Stimulated activated naive B cell treated with anti-CD40 and anti-IgM and Interleukin-4, amounts not matched to agents 10 μg/mL and 1 μg/mL and 100 μg/mL, for 72 hours (primary cell): ENCODE data around the gene MLPH.
"Not testable (repeated sequence)": the region's sequence is repeated elsewhere in the genome, so short reads cannot be mapped to it uniquely, and the experiment has no call there.

Experiments
- ATAC-seq, 2 donors: fragments of 150-1000 bp; cut with Tn5 transposase; replicated peaks; 2 replicates each; pipeline ENCODE4 v1.10.0; 2021; ENCODE audit warnings: moderate library complexity in 1 of 2
- DNase-seq: peaks from one replicate; pipeline ENCODE4 v3.0.0; 2021
- H3K27ac Mint-ChIP-seq: one replicate; pipeline ENCODE4 v1.8.0; 2022; ENCODE audit warnings: mild to moderate bottlenecking, mixed read lengths
- H3K27me3 Mint-ChIP-seq, 2 donors: one replicate each; pipeline ENCODE4 v1.8.0; 2022; ENCODE audit warnings: mixed read lengths in 2 of 2
- H3K36me3 Mint-ChIP-seq, 2 donors: one replicate each; pipeline ENCODE4 v1.8.0; 2022; ENCODE audit warnings: mixed read lengths in 2 of 2, mild to moderate bottlenecking in 1 of 2
- H3K4me1 Mint-ChIP-seq, 2 donors: one replicate each; pipeline ENCODE4 v1.8.0; 2022; ENCODE audit warnings: mixed read lengths in 2 of 2, mild to moderate bottlenecking in 1 of 2
- H3K4me3 Mint-ChIP-seq, 2 donors: one replicate each; pipeline ENCODE4 v1.8.0; 2022; ENCODE audit warnings: mild to moderate bottlenecking in 2 of 2, mixed read lengths in 2 of 2, moderate library complexity in 1 of 2
- H3K9me3 Mint-ChIP-seq, 2 donors: one replicate each; pipeline ENCODE4 v1.8.0; 2022; ENCODE audit warnings: mixed read lengths in 2 of 2, mild to moderate bottlenecking in 1 of 2

MLPH gene

DNA sequence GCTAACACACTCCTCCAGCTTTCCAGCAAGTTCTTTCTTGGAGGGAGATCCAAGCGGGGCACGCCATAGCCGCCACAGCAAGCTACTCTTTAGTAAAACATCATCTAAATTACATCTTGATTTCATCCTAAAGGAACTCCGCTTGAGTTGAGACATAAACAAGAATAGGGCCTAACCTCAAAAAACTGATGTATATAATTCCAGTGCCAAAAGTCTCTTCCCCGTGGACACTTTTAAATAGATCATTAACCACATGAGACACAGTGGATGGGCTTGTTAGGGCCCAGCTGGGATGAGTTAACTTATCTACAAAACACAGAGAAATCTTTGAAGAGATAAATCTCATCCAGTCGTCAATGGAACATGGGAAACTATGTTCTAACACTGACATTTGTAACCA lies 20.8 kb upstream of the MLPH start:
- peaks cover 6 to 8% of the 10 kb centered on the region in 2 donors for H3K27me3 Mint-ChIP-seq
- H3K36me3 Mint-ChIP-seq, result no peaks in the 10 kb centered on the region
- H3K4me1 Mint-ChIP-seq, result no peaks in the 10 kb centered on the region
- H3K4me3 Mint-ChIP-seq, result no peak overlapping the region
- ATAC-seq (no peak), DNase-seq (no peak)
- H3K9me3 Mint-ChIP-seq, result peaks cover 0 to 1% of the 10 kb centered on the region in 2 donors
- H3K27ac Mint-ChIP-seq, result no peak overlapping the region

- ATAC-seq, result no peak
- Mint-ChIP-seq H3K36me3 (no peaks in the 10 kb centered on the region), H3K4me1 (peaks cover 0 to 3% of the 10 kb centered on the region in 2 donors), H3K27ac (no peak overlapping the region), H3K4me3 (no peak overlapping the region), H3K9me3 (peaks cover 0 to 1% of the 10 kb centered on the region in 2 donors), H3K27me3 (peaks cover 4 to 5% of the 10 kb centered on the region in 2 donors)
- no peak for DNase-seq
Observed at GRCh38 chr2:237467447-237468179, 19.4 kb upstream of the MLPH start.

- H3K36me3 Mint-ChIP-seq, DNase-seq, H3K4me3 Mint-ChIP-seq, H3K9me3 Mint-ChIP-seq, H3K27ac Mint-ChIP-seq, H3K27me3 Mint-ChIP-seq, H3K4me1 Mint-ChIP-seq, ATAC-seq: not testable (repeated sequence)
Observed at GRCh38 chr2:237469410-237469809, 17.6 kb upstream of the MLPH start.

GRCh38 chr2:237469849-237470248 lies 17.2 kb upstream of the MLPH start:
- Mint-ChIP-seq H3K27ac (no peak overlapping the region), H3K9me3 (no peaks in the 10 kb centered on the region), H3K27me3 (peaks cover 4 to 5% of the 10 kb centered on the region in 2 donors)

DNA sequence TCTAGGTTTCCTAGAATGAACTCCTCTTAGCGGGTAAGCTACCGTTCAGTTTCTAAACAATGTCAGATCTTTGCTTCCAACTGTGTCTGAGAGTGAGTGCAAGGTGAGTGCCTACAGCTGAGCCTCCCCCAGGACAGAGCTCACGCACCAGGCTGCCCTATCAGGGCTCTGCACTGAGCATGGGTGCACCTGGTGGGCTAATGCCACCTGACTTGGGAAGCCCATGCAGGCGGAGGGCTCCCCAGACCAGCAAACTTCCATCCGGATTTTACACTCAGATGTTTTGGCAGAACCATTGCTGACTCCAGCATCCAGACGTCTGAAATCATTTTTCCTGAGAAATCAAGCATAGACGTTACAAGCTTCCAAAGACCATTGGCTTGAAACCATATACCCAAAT lies 16.1 kb upstream of the MLPH start:
- no peaks in the 10 kb centered on the region for H3K9me3 Mint-ChIP-seq
- DNase-seq (no peak), ATAC-seq (no peak)
- peaks cover 6% of the 10 kb centered on the region in 2 donors for H3K27me3 Mint-ChIP-seq
- H3K36me3 Mint-ChIP-seq, result no peaks in the 10 kb centered on the region
- H3K4me3 Mint-ChIP-seq, result no peak overlapping the region
- H3K27ac Mint-ChIP-seq, result no peak overlapping the region
- H3K4me1 Mint-ChIP-seq, result peaks cover 8 to 14% of the 10 kb centered on the region in 2 donors

More at GRCh38 chr2:237469849-237470248, 17.2 kb upstream of the MLPH start:
- H3K36me3 Mint-ChIP-seq, result no peaks in the 10 kb centered on the region
- no peak for ATAC-seq
- H3K4me3 Mint-ChIP-seq, result no peak overlapping the region
- no peak for DNase-seq
- H3K4me1 Mint-ChIP-seq, result peaks cover 6 to 9% of the 10 kb centered on the region in 2 donors

DNA sequence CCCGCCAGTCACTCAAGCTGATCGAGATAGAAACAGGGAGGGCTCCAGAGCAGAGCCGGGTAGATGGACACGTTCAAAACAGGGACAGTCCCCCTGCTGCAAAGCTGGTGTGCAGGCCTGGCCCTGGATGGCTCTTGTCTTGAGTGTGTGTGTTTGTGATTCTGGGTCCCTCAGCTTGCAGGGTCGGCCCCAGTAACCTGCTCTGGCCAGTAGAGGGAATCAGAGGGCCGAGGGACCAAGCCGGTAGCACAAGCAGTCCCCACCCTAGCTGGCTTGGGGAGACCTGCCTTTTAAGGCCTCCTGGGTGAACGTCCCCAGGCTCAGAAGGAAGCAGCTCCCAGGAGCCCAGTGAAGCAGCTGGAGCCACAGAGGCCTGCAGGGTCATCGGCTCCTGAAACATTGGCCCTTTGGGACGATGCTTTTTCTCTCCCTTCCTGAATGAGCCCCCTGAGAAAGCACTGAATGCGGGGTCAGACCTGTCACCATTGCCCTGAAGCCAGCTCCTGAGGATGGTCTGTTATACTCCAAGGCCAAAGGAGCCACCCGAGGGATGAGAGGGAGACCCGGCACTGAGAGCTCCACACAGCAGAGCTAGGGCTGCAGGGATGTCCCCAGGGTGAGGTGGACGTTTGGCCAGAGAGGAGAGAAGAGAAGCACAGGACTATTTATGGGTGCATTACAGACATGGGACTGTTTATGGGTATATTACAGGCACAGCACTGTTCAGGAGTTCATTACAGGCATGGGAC lies 15.4 kb upstream of the MLPH start:
- no peak for DNase-seq
- no peak overlapping the region for H3K4me3 Mint-ChIP-seq

GRCh38 chr2:237472187-237472712 lies 14.8 kb upstream of the MLPH start:
- no peaks in the 10 kb centered on the region for H3K36me3 Mint-ChIP-seq
- no peak overlapping the region for H3K27ac Mint-ChIP-seq
- DNase-seq, result no peak

More for the DNA sequence above, 15.4 kb upstream of the MLPH start:
- Mint-ChIP-seq H3K27me3 (peaks cover 12 to 13% of the 10 kb centered on the region in 2 donors), H3K36me3 (no peaks in the 10 kb centered on the region), H3K27ac (no peak overlapping the region), H3K4me1 (peaks cover 11 to 18% of the 10 kb centered on the region in 2 donors), H3K9me3 (no peaks in the 10 kb centered on the region)
- ATAC-seq, result peak; percentile 31 to 37

DNA sequence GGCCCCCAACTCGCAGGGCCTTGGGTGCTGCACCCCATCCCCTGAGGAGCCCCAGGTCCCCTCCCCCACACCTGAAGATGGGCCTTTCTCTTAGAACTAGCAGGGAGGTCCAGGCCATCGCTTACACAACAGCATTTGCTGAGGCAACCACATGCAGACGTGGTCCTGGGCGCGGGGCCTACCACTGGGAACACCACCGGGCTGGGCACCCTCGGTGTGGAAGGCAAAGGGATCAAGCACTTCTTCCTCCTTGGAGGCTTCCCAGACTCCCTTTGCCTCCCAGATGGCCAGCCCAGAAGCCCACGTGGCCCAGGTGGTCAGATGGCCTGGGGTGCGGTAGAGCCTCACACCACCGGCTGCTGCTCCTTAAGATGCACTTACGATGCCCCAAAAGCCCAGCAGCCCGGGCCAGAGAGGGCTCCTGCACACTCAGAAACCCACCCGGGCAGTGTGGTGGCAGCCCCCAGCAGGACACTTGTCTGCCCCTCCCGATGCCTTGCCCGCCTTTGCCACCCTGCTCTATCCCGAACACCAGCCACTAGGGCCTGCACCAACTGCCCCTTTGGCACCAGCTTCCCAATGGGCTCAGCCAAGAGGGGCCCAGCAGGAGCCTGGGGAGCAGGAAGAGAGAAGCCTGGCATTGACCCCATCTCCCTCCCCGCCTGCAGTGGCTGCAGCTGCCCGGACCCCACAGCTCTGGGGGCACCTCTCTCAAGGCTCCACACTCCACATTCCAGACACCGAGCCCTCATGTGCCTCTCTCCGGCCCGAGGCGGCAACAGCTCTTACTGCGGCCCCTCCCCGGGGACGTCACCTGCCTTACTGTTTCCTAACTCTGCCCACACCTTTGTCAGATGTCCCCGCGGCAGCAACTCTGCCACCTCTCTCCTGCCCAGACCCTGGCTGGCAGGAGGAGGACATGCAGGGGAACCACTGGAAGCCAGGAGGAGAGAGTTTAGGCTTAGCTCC lies 13.9 kb upstream of the MLPH start:
- Mint-ChIP-seq H3K36me3 (no peaks in the 10 kb centered on the region), H3K27ac (no peak overlapping the region), H3K27me3 (peaks cover 26 to 27% of the 10 kb centered on the region in 2 donors), H3K9me3 (no peaks in the 10 kb centered on the region), H3K4me1 (peaks cover 11 to 18% of the 10 kb centered on the region in 2 donors), H3K4me3 (no peak overlapping the region)
- ATAC-seq (no peak), DNase-seq (no peak)

More at GRCh38 chr2:237472187-237472712, 14.8 kb upstream of the MLPH start:
- H3K27me3 Mint-ChIP-seq, result peaks cover 17 to 19% of the 10 kb centered on the region in 2 donors
- peaks cover 11 to 18% of the 10 kb centered on the region in 2 donors for H3K4me1 Mint-ChIP-seq
- ATAC-seq, result no peak
- no peak overlapping the region for H3K4me3 Mint-ChIP-seq
- no peaks in the 10 kb centered on the region for H3K9me3 Mint-ChIP-seq

- H3K4me1 Mint-ChIP-seq, result peaks cover 11 to 18% of the 10 kb centered on the region in 2 donors
- no peak overlapping the region for H3K27ac Mint-ChIP-seq
Observed at GRCh38 chr2:237473878-237474441, 13.1 kb upstream of the MLPH start.

GRCh38 chr2:237474442-237474911 lies 12.6 kb upstream of the MLPH start:
- Mint-ChIP-seq H3K27ac (peak overlapping the region; percentile 98), H3K9me3 (no peaks in the 10 kb centered on the region), H3K4me3 (peak overlapping the region; percentile 93 to 96), H3K4me1 (peaks cover 11 to 18% of the 10 kb centered on the region in 2 donors), H3K36me3 (no peaks in the 10 kb centered on the region), H3K27me3 (peaks cover 35 to 37% of the 10 kb centered on the region in 2 donors)
- no peak for DNase-seq
- no peak for ATAC-seq

More at GRCh38 chr2:237473878-237474441, 13.1 kb upstream of the MLPH start:
- no peak for DNase-seq
- Mint-ChIP-seq H3K36me3 (no peaks in the 10 kb centered on the region), H3K9me3 (no peaks in the 10 kb centered on the region), H3K27me3 (peaks cover 32 to 34% of the 10 kb centered on the region in 2 donors), H3K4me3 (peak overlapping the region in 1 of 2 donors; percentile 96)
- ATAC-seq, result no peak

DNA sequence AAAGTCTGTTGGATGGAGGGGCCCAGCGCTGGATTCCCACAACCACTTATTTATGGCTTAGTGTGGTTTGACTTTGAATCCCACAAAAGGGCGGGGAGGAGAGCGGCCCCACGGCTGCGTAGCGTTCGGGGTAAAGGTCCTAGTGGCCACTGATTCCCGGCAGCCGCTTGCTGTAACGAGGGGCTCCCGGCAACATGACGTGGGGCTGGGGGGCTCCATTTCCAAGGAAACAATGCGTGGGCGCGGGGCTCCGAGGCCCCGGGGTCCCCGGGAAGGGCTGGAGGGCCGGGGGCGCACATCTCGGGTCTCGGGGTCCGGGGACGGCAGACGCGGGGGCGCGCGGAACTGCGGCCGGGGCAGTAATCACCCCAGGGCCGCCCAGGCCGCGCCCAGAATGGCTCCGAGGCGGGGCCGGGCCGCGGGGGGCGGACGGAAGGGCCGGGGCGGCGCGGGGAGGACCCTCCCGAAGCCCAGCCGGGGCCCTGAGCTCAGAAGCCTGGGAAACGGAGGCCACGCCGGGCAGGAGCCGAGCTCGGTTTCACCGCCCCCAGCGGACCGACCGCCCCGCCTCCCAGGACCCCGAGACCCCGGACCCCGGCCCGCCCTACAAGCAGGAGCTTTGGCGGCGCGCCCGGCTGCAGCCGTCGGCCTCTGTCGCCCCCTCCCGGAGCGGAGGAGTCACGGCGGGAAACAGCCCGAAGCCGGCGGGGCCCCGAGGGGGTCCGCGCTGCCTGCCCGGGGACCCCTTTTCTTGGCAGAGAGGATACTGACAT lies 11.9 kb upstream of the MLPH start:
- H3K4me1 Mint-ChIP-seq, result peaks cover 11 to 18% of the 10 kb centered on the region in 2 donors
- peak overlapping the region; percentile 93 to 96 for H3K4me3 Mint-ChIP-seq
- ATAC-seq (peak; percentile 91 to 92), DNase-seq (peak; percentile 75)
- no peaks in the 10 kb centered on the region for H3K36me3 Mint-ChIP-seq
- H3K9me3 Mint-ChIP-seq, result no peaks in the 10 kb centered on the region
- H3K27ac Mint-ChIP-seq, result peak overlapping the region; percentile 98
- peaks cover 33 to 39% of the 10 kb centered on the region in 2 donors for H3K27me3 Mint-ChIP-seq

- no peaks in the 10 kb centered on the region for H3K9me3 Mint-ChIP-seq
- no peaks in the 10 kb centered on the region for H3K36me3 Mint-ChIP-seq
- H3K4me3 Mint-ChIP-seq, result peak overlapping the region; percentile 70 to 72
- peaks cover 38 to 39% of the 10 kb centered on the region in 2 donors for H3K27me3 Mint-ChIP-seq
- H3K27ac Mint-ChIP-seq, result peak overlapping the region; percentile 57
- ATAC-seq (peak; percentile 41 to 44), DNase-seq (no peak)
- H3K4me1 Mint-ChIP-seq, result peaks cover 11 to 18% of the 10 kb centered on the region in 2 donors
Observed at GRCh38 chr2:237475704-237476141, 11.3 kb upstream of the MLPH start.
